Mucosa of descending colon (tissue), 3 donors: ENCODE results near the gene TEAD1. TPM values are rescaled to one million over a fixed set of nuclear protein-coding genes. Genes with fewer than 3 reads are reported as not detected.

Experiments
- ATAC-seq: fragments of 200-7000 bp; cut with Tn5 transposase; one replicate; pipeline ENCODE4 v1.9.1; 2020; ENCODE audit warnings: mild to moderate bottlenecking, moderate library complexity
- DNase-seq, 3 donors: peaks; one replicate each; pipeline ENCODE4 v3.0.0-alpha.2; 2020
- H3K36me3 ChIP-seq: fragments of 200-600 bp; one replicate; pipeline ENCODE4 v1.8.0; 2021; ENCODE audit warnings: low read depth, mild to moderate bottlenecking
- H3K4me1 ChIP-seq: fragments of 200-600 bp; one replicate; pipeline ENCODE4 v1.8.0; 2021; ENCODE audit warnings: low read depth, mild to moderate bottlenecking
- H3K4me3 ChIP-seq: fragments of 200-600 bp; one replicate; pipeline ENCODE4 v1.8.0; 2021; ENCODE audit warnings: mild to moderate bottlenecking
- H3K9me3 ChIP-seq: fragments of 200-600 bp; one replicate; pipeline ENCODE4 v1.8.0; 2021; ENCODE audit warnings: mild to moderate bottlenecking
- intact Hi-C, 2 donors: fragments of 100-400 bp; cut with DNase I in 1 of 2; cut with micrococcal nuclease in 1 of 2; formaldehyde crosslinking; loops; one replicate each; pipeline versions ENCODE4 v1.11.0 to v1.11.1; 2022; cut with DNase I, micrococcal nuclease
- total RNA-seq, 3 donors: library from RNA; stranded (reverse); fragmentation: NEBNext Ultra II Directional in 2 of 3; extraction: Animal tissue kit (Norgen Biotek cat#: 25700) in 2 of 3; gene quantifications; one replicate each; pipeline versions ENCODE4 v1.2.1 to v1.2.4, GENCODE V29; 2021 to 2023
- TF ChIP-seq, protein P1 (sequence below): fragments of 200-600 bp; IDR thresholded peaks from one replicate; pipeline ENCODE4 v1.8.0; 2022; ENCODE audit warnings: antibody characterized with exemption, mild to moderate bottlenecking
- donor health status: DM: no; HTN: no; CAD: no; lungs with moderate emphysema.
- donor health status: DM: no; HTN: no; CAD: no.
- donor health status: DM: no; HTN: yes; CAD: no.

The TEAD1 gene
- total RNA-seq, 3 donors from 2014 or later: 33.2 to 196 (median 41.1) TPM

DNA sequence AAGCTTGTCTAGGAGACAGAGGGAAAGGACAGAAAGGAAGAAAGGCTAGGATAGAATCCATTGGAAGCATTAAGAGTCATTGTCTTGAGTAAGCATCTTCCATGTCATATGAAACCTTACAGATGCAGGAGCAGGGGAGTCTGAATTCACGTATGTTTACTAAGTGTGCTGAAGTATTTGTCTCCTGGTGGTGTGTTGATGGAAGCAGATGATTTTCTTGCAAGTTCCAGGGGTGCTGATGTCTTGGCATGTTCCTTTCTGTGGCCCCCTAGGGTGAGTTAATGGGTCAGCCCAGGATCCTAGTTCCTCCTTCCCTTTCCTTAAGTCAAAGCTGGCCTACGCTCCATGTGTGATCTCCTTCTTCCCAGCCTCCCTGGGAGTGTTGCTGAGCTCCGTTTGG, 110.2 kb downstream of the TEAD1 start:
- H3K4me1 ChIP-seq: no peaks in the 10 kb centered on the region
- ATAC-seq: no peak
- no peak for DNase-seq
- H3K9me3 ChIP-seq: no peaks in the 10 kb centered on the region
- intact Hi-C loops: no loop called here
- no peak overlapping the region for H3K4me3 ChIP-seq
- TF ChIP-seq, protein P1, sequence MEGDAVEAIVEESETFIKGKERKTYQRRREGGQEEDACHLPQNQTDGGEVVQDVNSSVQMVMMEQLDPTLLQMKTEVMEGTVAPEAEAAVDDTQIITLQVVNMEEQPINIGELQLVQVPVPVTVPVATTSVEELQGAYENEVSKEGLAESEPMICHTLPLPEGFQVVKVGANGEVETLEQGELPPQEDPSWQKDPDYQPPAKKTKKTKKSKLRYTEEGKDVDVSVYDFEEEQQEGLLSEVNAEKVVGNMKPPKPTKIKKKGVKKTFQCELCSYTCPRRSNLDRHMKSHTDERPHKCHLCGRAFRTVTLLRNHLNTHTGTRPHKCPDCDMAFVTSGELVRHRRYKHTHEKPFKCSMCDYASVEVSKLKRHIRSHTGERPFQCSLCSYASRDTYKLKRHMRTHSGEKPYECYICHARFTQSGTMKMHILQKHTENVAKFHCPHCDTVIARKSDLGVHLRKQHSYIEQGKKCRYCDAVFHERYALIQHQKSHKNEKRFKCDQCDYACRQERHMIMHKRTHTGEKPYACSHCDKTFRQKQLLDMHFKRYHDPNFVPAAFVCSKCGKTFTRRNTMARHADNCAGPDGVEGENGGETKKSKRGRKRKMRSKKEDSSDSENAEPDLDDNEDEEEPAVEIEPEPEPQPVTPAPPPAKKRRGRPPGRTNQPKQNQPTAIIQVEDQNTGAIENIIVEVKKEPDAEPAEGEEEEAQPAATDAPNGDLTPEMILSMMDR: no peak
- H3K36me3 ChIP-seq: no peaks in the 10 kb centered on the region

DNA sequence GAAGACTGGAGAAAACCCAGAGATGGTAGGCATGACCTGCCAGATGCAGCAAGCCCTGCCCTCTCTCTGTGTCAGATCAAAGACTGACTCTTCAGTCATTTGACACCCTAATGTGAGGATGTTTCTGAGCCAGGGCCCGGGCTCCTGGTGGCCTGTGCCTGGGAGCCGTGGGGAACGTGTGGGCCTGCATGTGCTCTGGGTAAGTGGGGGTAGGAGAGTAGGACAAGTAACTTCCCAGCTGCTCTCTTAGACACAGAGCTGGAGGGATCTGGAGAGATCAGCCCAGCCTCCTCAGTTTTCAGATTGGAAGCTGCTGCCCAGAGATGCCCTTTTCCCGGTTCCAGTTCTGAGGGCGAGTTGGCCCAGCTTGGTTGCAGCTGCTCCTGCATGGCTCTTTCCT, 110.8 kb downstream of the TEAD1 start:
- H3K36me3 ChIP-seq: no peaks in the 10 kb centered on the region
- intact Hi-C loops: no loop called here
- H3K9me3 ChIP-seq: no peaks in the 10 kb centered on the region
- DNase-seq (no peak), ATAC-seq (no peak)
- no peak overlapping the region for H3K4me3 ChIP-seq
- no peaks in the 10 kb centered on the region for H3K4me1 ChIP-seq
- TF ChIP-seq, protein P1: no peak

GRCh38 chr11:12785901-12786300, 111.7 kb downstream of the TEAD1 start:
- ATAC-seq: peak; percentile 49
- Histone ChIP-seq H3K4me1 (no peaks in the 10 kb centered on the region), H3K4me3 (no peak overlapping the region), H3K36me3 (no peaks in the 10 kb centered on the region), H3K9me3 (no peaks in the 10 kb centered on the region)
- DNase-seq: no peak
- intact Hi-C loops: no loop called here
- TF ChIP-seq, protein P1: no peak

DNA sequence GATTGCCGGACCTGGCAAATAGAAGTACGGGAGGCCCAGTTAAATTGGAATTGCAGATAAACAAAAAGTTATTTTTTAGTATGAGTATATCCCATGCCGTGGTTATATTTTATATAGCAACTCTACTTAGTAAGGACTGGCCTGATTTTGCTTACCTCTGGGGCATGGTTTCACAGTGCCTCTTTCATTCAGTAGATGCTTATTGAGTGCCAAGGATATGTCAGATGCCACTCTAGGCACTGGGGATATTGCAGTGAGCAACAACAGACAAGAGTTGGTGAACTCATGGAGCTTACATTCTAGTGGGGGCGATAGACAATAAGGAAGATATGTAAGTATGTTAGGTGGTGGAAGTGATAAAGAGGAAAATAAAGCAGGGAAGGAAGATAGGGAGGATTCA, 112.2 kb downstream of the TEAD1 start:
- H3K4me3 ChIP-seq: no peak overlapping the region
- no peaks in the 10 kb centered on the region for H3K9me3 ChIP-seq
- H3K36me3 ChIP-seq: no peaks in the 10 kb centered on the region
- intact Hi-C loops: no loop called here
- no peak for DNase-seq
- H3K4me1 ChIP-seq: no peaks in the 10 kb centered on the region
- no peak for ATAC-seq
- TF ChIP-seq, protein P1: no peak

DNA sequence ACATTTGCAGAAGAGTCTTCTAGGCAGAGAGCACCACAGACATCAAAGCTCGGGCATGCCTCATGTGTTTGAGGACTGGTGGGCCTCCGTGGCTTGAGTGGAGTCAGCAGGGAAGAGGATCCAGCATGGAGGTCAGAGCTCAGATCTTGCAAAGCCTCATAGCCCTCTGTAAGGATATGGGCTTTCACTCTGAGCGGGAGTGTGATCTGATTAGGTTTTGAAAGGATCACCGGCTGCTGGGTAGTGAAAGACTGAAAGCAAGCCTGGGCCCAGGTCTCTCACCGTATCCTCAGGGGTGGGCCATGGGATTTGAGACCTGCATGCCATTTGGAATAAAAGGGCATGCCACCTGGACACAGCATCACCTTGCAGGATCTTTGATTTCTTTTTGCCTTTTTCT, 112.7 kb downstream of the TEAD1 start:
- intact Hi-C loops: no loop called here
- no peak for ATAC-seq

More for the DNA sequence above, 112.7 kb downstream of the TEAD1 start:
- H3K4me1 ChIP-seq: no peaks in the 10 kb centered on the region
- no peaks in the 10 kb centered on the region for H3K36me3 ChIP-seq
- DNase-seq: no peak
- TF ChIP-seq, protein P1: no peak
- no peak overlapping the region for H3K4me3 ChIP-seq
- no peaks in the 10 kb centered on the region for H3K9me3 ChIP-seq
